ENCODE results near the gene LIPJ.

GRCh38 chr10:88537322-88537721 is 49.2 kb upstream of the LIPJ start:
- no peak for TF ChIP-seq CTCF (conservative IDR thresholded peaks at IDR 0.05; ENCODE audit: low read length)
- TF ChIP-seq EZH2phosphoT487 (IDR thresholded peaks at IDR 0.05; ENCODE audit: borderline replicate concordance, low read depth, low read length) = no peak

Measured in OCI-LY7 (cell line).